ENCODE results near the gene FMO3. TPM values are rescaled to one million over a fixed set of nuclear protein-coding genes. Genes with fewer than 3 reads are reported as not detected.

Gene FMO3
- total and polyA plus RNA-seq, 2 donors (not counting 3 experiments of a cell fraction or from before 2014, with no cell fraction given) = not detected

- H3K27ac ChIP-seq (ENCODE audit: insufficient read depth, low read depth, low read length) = no peak overlapping the region
- H2AFZ ChIP-seq (ENCODE audit: low read depth, low read length) = no peak overlapping the region
- dilution Hi-C loops (cut with MboI; ENCODE audit: extremely low pct_ligation_motif_present, low sequenced_read_pairs) = no loop called here
- no peaks in the 10 kb centered on the region for H3K4me1 ChIP-seq (ENCODE audit: control insufficient read depth, extremely low read depth, insufficient read depth, low read length)
- no peak overlapping the region for H3K9ac ChIP-seq (replicated peaks; ENCODE audit: extremely low read depth, insufficient read depth, low read length)
- H4K20me1 ChIP-seq (replicated peaks; ENCODE audit: control insufficient read depth, extremely low read depth, insufficient read depth, low read length) = no peaks in the 10 kb centered on the region
- H3K4me3 ChIP-seq (replicated peaks in 1 of 3; ENCODE audit: insufficient read depth in 1 of 3, low read depth in 1 of 3, low read length in 3 of 3) = no peak overlapping the region
- FAIRE-seq (no peak), DNase-seq (ENCODE audit: low read depth, low spot score) (no peak)
- H3K79me2 ChIP-seq (ENCODE audit: control insufficient read depth, insufficient read depth, low read length) = no peaks in the 10 kb centered on the region
- no peaks in the 10 kb centered on the region for H3K9me1 ChIP-seq (replicated peaks; ENCODE audit: control insufficient read depth, extremely low read depth, insufficient read depth, low read length)
- ChIA-PET POLR2A (no interaction called here), CTCF (no interaction called here)
- H3K36me3 ChIP-seq (ENCODE audit: control insufficient read depth in 2 of 2, extremely low read depth in 1 of 2, insufficient read depth in 2 of 2, low read length in 2 of 2) = no peaks in the 10 kb centered on the region
- H3K4me2 ChIP-seq (ENCODE audit: insufficient read depth, low read length) = no peak overlapping the region
- no peaks in the 10 kb centered on the region for H3K27me3 ChIP-seq (ENCODE audit: control insufficient read depth in 2 of 2, insufficient read depth in 2 of 2, low read length in 2 of 2)
- intact Hi-C loops (cut with micrococcal nuclease) = no loop called here
- no peaks in the 10 kb centered on the region for H3K9me3 ChIP-seq (replicated peaks; ENCODE audit: control insufficient read depth, insufficient read depth, low read length)
- TF ChIP-seq EZH2 (IDR thresholded peaks at IDR 0.05; ENCODE audit: borderline replicate concordance, low read depth, low read length, severe bottlenecking) (no peak), GATA2 (IDR thresholded peaks at IDR 0.05; ENCODE audit: insufficient read depth, insufficient read length, low read depth, low read length) (no peak), POLR2A (IDR thresholded peaks at IDR 0.05; ENCODE audit: low read depth, low read length) (no peak), FOS (IDR thresholded peaks at IDR 0.05; ENCODE audit: borderline replicate concordance, insufficient read depth, low read length) (no peak), JUN (IDR thresholded peaks at IDR 0.05; ENCODE audit: borderline replicate concordance, insufficient read depth, insufficient read length, low read depth) (no peak), MAX (IDR thresholded peaks at IDR 0.05; ENCODE audit: insufficient read depth, insufficient read length) (no peak), CTCF (IDR thresholded peaks at IDR 0.05; ENCODE audit: extremely low read depth in 1 of 2, insufficient read depth in 1 of 2, low read depth in 1 of 2, low read length in 2 of 2) (no peak), MYC (IDR thresholded peaks at IDR 0.05; ENCODE audit: low read depth, low read length) (no peak), POLR2AphosphoS5 (IDR thresholded peaks at IDR 0.05; ENCODE audit: insufficient read depth, low read depth, low read length) (no peak)
- BruUV-seq (replicated peaks) = no TSS peak
These were observed 36.8 kb downstream of the FMO3 start for GRCh38 chr1:171127501-171127900.
